ENCODE measurements around the gene ITGA1. TPM values are rescaled to one million over a fixed set of nuclear protein-coding genes. Genes with fewer than 3 reads are reported as not detected.

Gene ITGA1
- total RNA-seq, 4 donors from 2014 or later, result 21.2 to 49.5 (median 43.1) TPM

- Histone ChIP-seq H3K9me3 (no peaks in the 10 kb centered on the region), H3K27me3 (no peaks in the 10 kb centered on the region), H3K27ac (peak overlapping the region in 1 of 4 donors; percentile 48), H3K36me3 (peaks cover 0 to 3% (median 0%) of the 10 kb centered on the region in 3 donors), H3K4me1 (peaks cover 0 to 4% (median 0%) of the 10 kb centered on the region in 4 donors), H3K4me3 (no peak overlapping the region)
- TF ChIP-seq POLR2A (IDR thresholded peaks at IDR 0.05) (no peak), CTCF (IDR thresholded peaks at IDR 0.05) (no peak)
- no peak for DNase-seq
Measured at GRCh38 chr5:52895572-52896413, 108.1 kb downstream of the ITGA1 start.

GRCh38 chr5:52896534-52897237 lies 109.0 kb downstream of the ITGA1 start:
- no peak overlapping the region for H3K27ac ChIP-seq
- no peak overlapping the region for H3K4me3 ChIP-seq
- DNase-seq, result no peak
- H3K27me3 ChIP-seq, result no peaks in the 10 kb centered on the region
- peaks cover 0 to 3% (median 0%) of the 10 kb centered on the region in 3 donors for H3K36me3 ChIP-seq
- H3K4me1 ChIP-seq, result peaks cover 0 to 4% (median 0%) of the 10 kb centered on the region in 4 donors
- no peaks in the 10 kb centered on the region for H3K9me3 ChIP-seq
- TF ChIP-seq POLR2A (IDR thresholded peaks at IDR 0.05), result no peak
- no peak for TF ChIP-seq CTCF (IDR thresholded peaks at IDR 0.05)

GRCh38 chr5:52897238-52897614 lies 109.5 kb downstream of the ITGA1 start:
- no peak overlapping the region for H3K27ac ChIP-seq
- TF ChIP-seq CTCF (IDR thresholded peaks at IDR 0.05) (no peak), POLR2A (IDR thresholded peaks at IDR 0.05) (no peak)
- no peaks in the 10 kb centered on the region for H3K27me3 ChIP-seq
- H3K4me1 ChIP-seq, result peaks cover 0 to 4% (median 0%) of the 10 kb centered on the region in 4 donors
- no peak overlapping the region for H3K4me3 ChIP-seq
- H3K36me3 ChIP-seq, result peaks cover 0 to 3% (median 0%) of the 10 kb centered on the region in 3 donors
- no peak for DNase-seq
- H3K9me3 ChIP-seq, result no peaks in the 10 kb centered on the region

DNA sequence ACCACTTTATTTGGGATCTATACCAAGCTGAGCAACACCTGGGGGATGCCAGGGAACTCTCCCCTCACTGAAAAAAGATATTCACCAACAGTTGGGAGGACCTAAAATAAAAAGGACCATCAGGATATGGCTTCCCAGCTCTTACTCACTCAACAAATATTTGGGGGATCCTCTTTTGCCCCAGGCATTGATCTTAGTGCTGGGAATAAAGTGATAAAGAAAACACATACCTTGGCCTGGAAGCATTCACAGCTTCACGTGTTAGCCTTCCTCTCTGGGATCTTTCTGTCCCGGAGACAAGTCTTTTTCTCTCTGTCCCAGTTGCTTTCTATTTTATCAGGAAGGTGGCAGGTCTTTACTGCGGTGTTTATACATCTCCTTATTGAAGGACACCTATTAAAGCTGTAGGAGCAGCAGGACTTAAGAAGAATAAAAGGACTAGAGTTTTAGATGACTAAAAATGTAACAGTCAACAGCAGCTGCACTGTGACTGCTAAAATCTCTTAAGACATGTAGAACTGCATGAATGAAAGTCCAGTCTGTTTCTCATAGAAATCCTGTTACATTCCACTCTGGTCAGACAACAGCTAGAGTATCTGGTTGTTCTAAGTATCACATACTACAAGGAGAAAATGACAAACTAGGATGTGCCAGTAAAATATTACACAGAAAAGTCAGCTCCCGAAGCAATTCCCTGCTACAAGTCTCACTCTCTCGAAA lies 111.4 kb downstream of the ITGA1 start:
- DNase-seq, result no peak
- H3K36me3 ChIP-seq, result peaks cover 0 to 8% (median 0%) of the 10 kb centered on the region in 3 donors
- TF ChIP-seq POLR2A (IDR thresholded peaks at IDR 0.05) (no peak), CTCF (IDR thresholded peaks at IDR 0.05) (no peak)
- no peaks in the 10 kb centered on the region for H3K9me3 ChIP-seq
- H3K4me3 ChIP-seq, result no peak overlapping the region
- H3K4me1 ChIP-seq, result no peaks in the 10 kb centered on the region
- H3K27me3 ChIP-seq, result no peaks in the 10 kb centered on the region
- H3K27ac ChIP-seq, result no peak overlapping the region

DNA sequence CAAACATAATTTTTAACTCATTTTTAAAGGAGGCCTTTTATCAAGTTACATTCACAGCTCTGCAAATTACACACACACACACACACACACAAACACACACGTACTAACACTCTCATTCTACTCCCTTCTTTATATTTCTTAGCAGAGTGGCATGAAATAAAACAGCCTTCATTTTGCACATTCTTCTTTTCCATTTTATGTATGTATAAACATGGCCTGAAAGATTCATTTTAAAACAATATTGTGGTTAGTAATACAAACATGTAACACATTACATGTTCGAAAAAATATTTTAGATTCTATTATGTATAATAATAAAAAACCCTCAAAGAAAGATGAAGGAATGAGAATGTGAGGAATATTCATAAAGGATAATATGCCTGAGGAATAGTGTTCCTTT lies 115.4 kb downstream of the ITGA1 start:
- no peak overlapping the region for H3K27ac ChIP-seq
- no peak overlapping the region for H3K4me3 ChIP-seq
- H3K9me3 ChIP-seq, result no peaks in the 10 kb centered on the region
- H3K36me3 ChIP-seq, result peaks cover 0 to 8% (median 0%) of the 10 kb centered on the region in 3 donors
- TF ChIP-seq POLR2A (IDR thresholded peaks at IDR 0.05) (no peak), CTCF (IDR thresholded peaks at IDR 0.05) (no peak)
- no peaks in the 10 kb centered on the region for H3K4me1 ChIP-seq
- no peak for DNase-seq
- H3K27me3 ChIP-seq, result no peaks in the 10 kb centered on the region
